Muscle of leg (tissue), 11 donors: ENCODE data around the gene TRIM66. TPM values are rescaled to one million over a fixed set of nuclear protein-coding genes. Genes with fewer than 3 reads are reported as not detected.

Experiments
- DNase-seq: peaks from one replicate; pipeline ENCODE4 v3.0.0; 2013
- H3K27ac ChIP-seq: one replicate; pipeline ENCODE4 v1.5.1; 2013; ENCODE audit warnings: mild to moderate bottlenecking, low read length, control low read depth
- H3K27me3 ChIP-seq: one replicate; pipeline ENCODE4 v1.6.1; 2013; ENCODE audit warnings: low read length; ENCODE audit not compliant: control insufficient read depth, insufficient read depth
- H3K36me3 ChIP-seq: one replicate; pipeline ENCODE4 v1.6.1; 2013; ENCODE audit warnings: low read length; ENCODE audit not compliant: control insufficient read depth, insufficient read depth
- H3K4me1 ChIP-seq: one replicate; pipeline ENCODE4 v1.6.1; 2013; ENCODE audit warnings: low read length; ENCODE audit not compliant: control insufficient read depth, insufficient read depth
- H3K4me3 ChIP-seq: one replicate; pipeline ENCODE4 v1.5.1; 2013; ENCODE audit warnings: low read length, control low read depth
- H3K9me3 ChIP-seq: replicated peaks from 2 replicates; pipeline ENCODE4 v1.6.1; 2013; ENCODE audit warnings: low read depth, low read length; ENCODE audit not compliant: control insufficient read depth
- WGBS: methylation state at CpG from one replicate; pipeline ENCODE4 v1.1.5; 2013; ENCODE audit warnings: missing lambda C conversion rate; ENCODE audit not compliant: insufficient coverage; 5-methylcytosine and 5-hydroxymethylcytosine counted together
- polyA plus RNA-seq, 8 donors: library from polyadenylated mRNA; unstranded; fragments of 120-200 nt; gene quantifications; one replicate each; pipeline versions ENCODE4 v1.2.1 to v1.2.3, GENCODE V29; 2013; ENCODE audit warnings: inconsistent platforms in 1 of 8, low replicate concordance in 1 of 8; ENCODE audit not compliant: insufficient read length in 8 of 8, insufficient read depth in 1 of 8
- total RNA-seq: library from RNA; stranded (reverse); fragments of 120-200 nt; gene quantifications from one replicate; pipeline ENCODE4 v1.2.4, GENCODE V29; 2013

The TRIM66 gene
- total and polyA plus RNA-seq, 9 donors, result 1.0 to 5.8 (median 2.8) TPM

DNA sequence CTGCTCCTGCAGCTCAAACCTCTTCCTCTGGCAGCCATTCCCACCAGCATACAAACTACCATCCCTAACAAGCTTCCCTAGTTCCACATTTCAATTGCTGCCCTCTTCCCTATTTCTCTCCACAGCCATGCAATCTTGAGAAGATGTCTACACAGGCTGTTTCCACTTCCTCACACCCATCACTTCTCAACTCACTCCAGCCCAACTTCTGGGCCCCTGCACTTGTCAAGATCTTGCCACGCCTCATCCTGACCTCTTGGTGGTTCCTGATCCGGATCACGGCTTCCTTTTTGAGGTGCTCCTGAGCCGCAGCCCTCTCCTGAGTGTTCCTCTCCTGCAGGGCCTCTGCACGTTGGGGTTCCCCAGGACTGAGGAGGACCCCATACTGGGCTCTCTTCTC lies 22.7 kb upstream of the TRIM66 start:
- no peak overlapping the region for H3K27ac ChIP-seq
- WGBS, result 82% methylated on average over 5 of the region's 5 CpGs
- H3K36me3 ChIP-seq, result peaks cover 62% of the 10 kb centered on the region
- DNase-seq, result peak; percentile 52
- no peak overlapping the region for H3K4me3 ChIP-seq
- H3K9me3 ChIP-seq, result no peaks in the 10 kb centered on the region
- H3K27me3 ChIP-seq, result no peaks in the 10 kb centered on the region
- H3K4me1 ChIP-seq, result peaks cover 43% of the 10 kb centered on the region

DNA sequence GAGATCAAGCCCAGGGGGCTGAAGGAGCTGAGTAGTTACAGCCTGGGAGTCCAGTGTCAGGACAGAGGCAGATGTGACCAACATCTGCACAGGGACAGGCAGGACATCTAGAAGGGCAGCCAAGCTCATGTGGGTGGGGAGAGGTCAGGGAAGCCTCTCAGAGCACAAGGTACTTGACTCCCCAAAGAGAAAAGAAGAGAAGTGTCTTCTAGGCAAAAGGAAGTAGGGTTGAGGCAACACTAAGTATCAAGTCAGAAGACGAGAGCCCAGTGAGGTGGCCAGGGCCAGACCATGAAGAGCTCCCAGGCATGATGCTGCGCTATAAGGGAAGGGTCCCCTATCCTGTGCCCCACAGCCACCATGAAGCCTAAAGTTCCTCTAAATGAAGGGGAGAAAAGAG lies 21.7 kb upstream of the TRIM66 start:
- Histone ChIP-seq H3K27me3 (no peaks in the 10 kb centered on the region), H3K27ac (no peak overlapping the region), H3K4me3 (no peak overlapping the region), H3K36me3 (peaks cover 69% of the 10 kb centered on the region), H3K4me1 (peaks cover 43% of the 10 kb centered on the region), H3K9me3 (no peaks in the 10 kb centered on the region)
- 100% methylated on average over 1 of the region's 2 CpGs for WGBS
- no peak for DNase-seq

DNA sequence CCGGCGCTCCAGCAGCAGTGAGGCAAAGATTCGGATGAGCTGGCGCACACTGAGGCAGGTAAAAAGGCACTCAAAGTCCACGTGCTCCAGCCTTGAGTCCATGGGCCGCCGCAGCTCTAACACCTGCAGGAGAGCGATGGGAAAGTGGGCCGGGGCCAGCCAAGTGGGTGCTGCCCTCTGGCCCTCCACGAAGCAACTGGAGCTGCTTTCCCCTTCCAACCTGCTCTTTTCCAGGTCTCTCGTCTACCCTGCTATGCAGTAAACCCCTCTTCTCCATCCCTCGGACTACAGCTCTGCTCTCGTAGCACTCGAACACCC lies 20.1 kb upstream of the TRIM66 start:
- Histone ChIP-seq H3K9me3 (no peaks in the 10 kb centered on the region), H3K4me3 (no peak overlapping the region), H3K4me1 (peaks cover 31% of the 10 kb centered on the region), H3K27ac (no peak overlapping the region), H3K36me3 (peaks cover 82% of the 10 kb centered on the region), H3K27me3 (no peaks in the 10 kb centered on the region)
- DNase-seq, result no peak
- 92% methylated on average over 9 of the region's 14 CpGs for WGBS

DNA sequence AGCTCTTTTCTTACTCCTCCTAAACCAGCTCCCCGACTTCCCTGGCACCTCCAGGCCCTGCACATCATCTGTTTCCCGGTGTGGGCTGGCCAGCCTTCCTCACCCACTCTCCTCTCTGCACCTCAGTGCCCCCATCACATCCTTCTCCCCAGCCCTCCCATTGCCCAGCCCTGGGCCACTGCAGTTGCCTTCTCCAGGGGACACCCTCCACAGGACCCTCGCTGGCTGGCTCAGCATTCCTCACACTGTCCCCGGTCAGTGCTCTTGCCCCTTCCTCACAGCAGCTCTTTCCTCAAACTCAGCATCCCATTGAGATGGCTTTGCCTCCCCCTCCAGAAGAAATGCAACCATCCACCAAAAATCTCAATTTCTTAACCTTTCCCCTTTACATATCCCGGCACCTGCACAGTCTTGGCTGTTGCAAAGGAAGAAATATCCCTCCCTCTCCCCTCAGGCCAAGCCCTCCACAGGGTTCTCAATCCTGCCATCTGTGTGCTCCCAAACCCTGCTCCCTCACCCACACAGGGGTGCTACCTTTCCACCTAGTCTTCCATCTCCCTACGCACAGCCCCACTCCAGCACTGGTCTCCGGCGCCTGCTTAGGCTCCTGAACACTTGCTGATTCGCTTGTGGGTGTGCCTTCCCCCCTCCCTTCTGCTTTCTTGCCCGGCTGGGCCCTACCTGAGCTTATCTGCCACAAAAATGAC lies 19.6 kb upstream of the TRIM66 start:
- H3K27ac ChIP-seq, result no peak overlapping the region
- H3K4me3 ChIP-seq, result no peak overlapping the region
- DNase-seq, result no peak
- H3K4me1 ChIP-seq, result peaks cover 26% of the 10 kb centered on the region
- no peaks in the 10 kb centered on the region for H3K27me3 ChIP-seq
- H3K9me3 ChIP-seq, result no peaks in the 10 kb centered on the region
- whole genome bisulfite sequencing, result 89% methylated on average over 9 of the region's 10 CpGs
- H3K36me3 ChIP-seq, result peaks cover 83% of the 10 kb centered on the region

DNA sequence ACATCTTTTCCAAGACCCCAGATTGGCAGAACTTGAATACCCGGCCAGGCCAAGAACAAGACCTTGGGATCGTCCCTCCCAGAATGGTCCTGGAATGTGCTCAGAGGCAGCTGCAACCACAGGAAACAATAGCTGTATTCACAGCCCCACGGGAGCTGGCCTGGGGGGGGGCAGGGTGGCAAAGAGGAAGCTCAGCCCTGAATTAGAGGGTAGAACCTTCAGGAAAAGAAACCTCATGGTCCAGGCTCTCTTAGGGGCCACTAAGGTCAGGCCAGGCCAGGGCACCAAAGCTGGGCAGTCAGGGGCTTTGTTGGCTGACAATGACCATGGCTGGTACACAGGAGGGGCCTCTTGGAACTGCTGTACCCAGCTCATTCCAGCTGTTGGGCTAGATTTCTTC lies 17.4 kb upstream of the TRIM66 start:
- Histone ChIP-seq H3K27ac (peak overlapping the region; percentile 69), H3K9me3 (no peaks in the 10 kb centered on the region), H3K36me3 (peaks cover 89% of the 10 kb centered on the region), H3K27me3 (no peaks in the 10 kb centered on the region), H3K4me1 (peaks cover 22% of the 10 kb centered on the region), H3K4me3 (no peak overlapping the region)
- peak; percentile 63 for DNase-seq
- 49% methylated on average over 2 of the region's 3 CpGs for WGBS

DNA sequence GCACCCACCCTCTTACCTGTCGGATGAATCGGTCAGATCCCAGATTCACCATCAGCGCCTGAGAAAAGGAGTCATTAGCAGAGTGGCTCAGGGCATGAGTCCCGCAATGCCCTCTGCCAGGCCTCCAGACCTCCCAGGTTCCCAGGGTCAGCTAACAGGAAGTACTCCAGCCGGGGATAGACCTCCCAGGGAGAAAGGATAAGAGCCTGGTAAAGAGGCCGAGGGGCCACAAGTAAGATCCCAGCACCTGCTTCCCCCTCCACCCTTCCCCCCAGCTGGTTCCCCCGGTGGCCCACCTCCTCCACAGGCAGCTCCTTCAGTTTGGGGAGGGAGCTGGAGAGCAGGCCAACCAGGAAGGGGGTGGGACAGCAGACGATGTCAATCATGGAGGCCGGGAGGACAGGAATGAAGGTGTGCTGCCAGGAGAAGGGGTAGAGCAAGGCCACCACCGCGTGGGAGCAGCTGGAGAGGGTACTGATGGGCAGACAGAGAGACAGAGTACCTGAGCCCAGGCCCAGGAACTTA lies 16.5 kb upstream of the TRIM66 start:
- peaks cover 22% of the 10 kb centered on the region for H3K4me1 ChIP-seq
- H3K9me3 ChIP-seq, result no peaks in the 10 kb centered on the region
- WGBS, result 52% methylated on average over 5 of the region's 11 CpGs
- no peak overlapping the region for H3K27ac ChIP-seq
- peaks cover 92% of the 10 kb centered on the region for H3K36me3 ChIP-seq
- H3K4me3 ChIP-seq, result no peak overlapping the region
- no peaks in the 10 kb centered on the region for H3K27me3 ChIP-seq
- no peak for DNase-seq

DNA sequence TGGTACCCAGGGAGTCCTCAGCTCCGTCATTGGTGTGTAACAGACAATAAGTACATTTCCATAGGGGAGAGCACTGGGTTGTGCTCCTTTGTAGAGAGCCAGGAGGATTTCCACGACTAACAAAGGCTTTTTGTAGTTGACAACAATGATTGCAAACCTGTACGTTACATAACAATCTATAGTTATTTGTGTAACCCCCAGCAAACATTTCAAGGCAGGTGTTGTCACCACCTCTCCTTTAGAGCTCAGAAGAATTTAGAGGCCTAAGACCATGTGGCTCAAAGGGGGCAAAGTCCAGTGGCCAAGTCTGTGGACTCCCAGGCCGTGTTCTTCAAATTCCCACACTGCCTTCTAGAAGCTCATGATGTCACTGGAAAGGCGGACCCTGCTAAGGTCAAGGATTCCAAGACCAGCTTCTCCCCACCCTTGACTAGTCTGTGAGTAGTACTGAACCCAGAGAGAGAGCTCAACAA lies 15.9 kb upstream of the TRIM66 start:
- no peaks in the 10 kb centered on the region for H3K9me3 ChIP-seq
- H3K4me3 ChIP-seq, result no peak overlapping the region
- peaks cover 94% of the 10 kb centered on the region for H3K36me3 ChIP-seq
- 82% methylated on average over 2 of the region's 5 CpGs for WGBS
- peaks cover 22% of the 10 kb centered on the region for H3K4me1 ChIP-seq
- DNase-seq, result no peak
- no peaks in the 10 kb centered on the region for H3K27me3 ChIP-seq
- H3K27ac ChIP-seq, result no peak overlapping the region

DNA sequence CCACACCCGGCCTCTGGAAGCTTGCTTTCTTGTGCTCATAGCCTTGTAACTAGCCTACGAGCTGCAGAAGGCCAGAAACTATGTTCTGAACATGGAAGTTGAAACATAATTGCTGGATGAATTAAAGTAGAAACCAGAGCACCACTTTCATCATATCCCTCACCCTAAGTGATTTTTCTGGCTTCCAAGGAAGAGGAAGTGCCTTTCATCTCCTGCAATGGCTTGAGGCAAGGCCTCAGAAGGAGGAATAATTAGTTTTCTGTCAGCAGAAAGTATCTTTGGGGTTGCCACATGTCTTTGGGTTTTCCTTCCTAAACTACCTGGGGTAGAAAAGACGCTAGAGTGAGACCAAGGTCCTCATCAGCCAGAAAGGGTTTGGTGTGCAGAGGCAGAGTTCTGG lies 14.6 kb upstream of the TRIM66 start:
- DNase-seq, result no peak
- Histone ChIP-seq H3K4me1 (peaks cover 22% of the 10 kb centered on the region), H3K9me3 (no peaks in the 10 kb centered on the region), H3K27me3 (no peaks in the 10 kb centered on the region), H3K36me3 (peaks cover 94% of the 10 kb centered on the region), H3K4me3 (no peak overlapping the region), H3K27ac (no peak overlapping the region)
- 92% methylated on average over 2 of the region's 3 CpGs for WGBS

DNA sequence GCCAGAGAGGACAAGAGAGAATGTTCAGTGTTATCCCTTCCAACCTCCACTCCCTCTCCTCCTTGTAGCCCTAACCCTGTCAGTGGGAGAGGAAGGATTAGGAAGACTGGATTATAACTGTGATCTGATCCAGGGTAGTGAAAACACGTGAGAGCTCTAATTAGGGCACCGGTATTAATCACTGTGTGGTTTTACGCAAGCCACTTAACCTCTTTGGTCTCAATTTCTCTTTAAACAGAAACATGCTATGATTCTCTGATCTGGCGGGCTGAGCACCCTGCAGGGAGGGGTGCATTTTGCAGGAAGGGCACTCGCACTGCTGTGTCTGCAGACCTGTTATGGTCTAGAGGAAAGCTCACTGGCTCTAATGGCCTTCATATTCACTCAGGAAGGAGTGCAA lies 11.7 kb upstream of the TRIM66 start:
- no peak for DNase-seq
- H3K9me3 ChIP-seq, result no peaks in the 10 kb centered on the region
- H3K4me3 ChIP-seq, result no peak overlapping the region
- H3K4me1 ChIP-seq, result peaks cover 4% of the 10 kb centered on the region
- WGBS, result 63% methylated on average over 2 of the region's 5 CpGs
- no peaks in the 10 kb centered on the region for H3K27me3 ChIP-seq
- no peak overlapping the region for H3K27ac ChIP-seq
- peaks cover 81% of the 10 kb centered on the region for H3K36me3 ChIP-seq

DNA sequence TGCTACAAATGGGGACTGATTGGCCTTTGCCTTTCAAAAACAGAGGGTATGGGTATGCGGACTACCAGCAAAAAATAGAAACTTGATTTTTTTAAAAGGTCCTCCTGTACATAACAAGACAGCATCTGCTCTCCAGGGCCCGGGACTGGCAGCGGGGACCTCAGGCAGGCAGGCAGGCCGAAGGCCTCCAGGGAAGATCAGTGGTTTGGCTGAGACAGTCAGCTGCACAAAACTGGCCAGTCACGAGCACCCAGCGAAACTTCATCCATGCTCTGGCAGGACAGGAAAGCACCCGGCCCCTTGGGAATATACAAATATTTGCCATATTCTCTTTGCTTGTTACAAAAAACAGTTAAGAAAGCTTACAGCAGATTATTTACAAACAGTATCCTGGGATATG lies 11.1 kb upstream of the TRIM66 start:
- no peak for DNase-seq
- H3K27ac ChIP-seq, result no peak overlapping the region
- WGBS, result 95% methylated on average over 3 of the region's 7 CpGs
- H3K9me3 ChIP-seq, result no peaks in the 10 kb centered on the region
- H3K36me3 ChIP-seq, result peaks cover 75% of the 10 kb centered on the region
- no peaks in the 10 kb centered on the region for H3K4me1 ChIP-seq
- no peaks in the 10 kb centered on the region for H3K27me3 ChIP-seq
- H3K4me3 ChIP-seq, result no peak overlapping the region
